Fibroblast of lung (primary cell): ENCODE data around the gene TMEM140.

Experiments
- CTCF ChIP-seq, 2 donors: IDR thresholded peaks in 1 of 2; conservative IDR thresholded peaks in 1 of 2; 1 replicate in 1 of 2; 2 replicates in 1 of 2; pipeline ENCODE4 v1.5.1; 2011 to 2012; ENCODE audit warnings: low read length in 2 of 2, control low read depth in 1 of 2, inconsistent platforms in 1 of 2, low read depth in 1 of 2, mild to moderate bottlenecking in 1 of 2
- EZH2 ChIP-seq: IDR thresholded peaks from 2 replicates; pipeline ENCODE4 v1.5.1; 2012; ENCODE audit warnings: low read length, control low read depth, mild to moderate bottlenecking; ENCODE audit errors: missing control alignments

GRCh38 chr7:135215180-135215579 lies 67.3 kb downstream of the TMEM140 start:
- TF ChIP-seq CTCF (conservative IDR thresholded peaks at IDR 0.05 in 1 of 2, IDR thresholded peaks at IDR 0.05 in 1 of 2; ENCODE audit: low read depth in 1 of 2, low read length in 2 of 2): no peak
- no peak for TF ChIP-seq EZH2
